ENCODE data around the gene SMYD1. TPM values are rescaled to one million over a fixed set of nuclear protein-coding genes. Genes with fewer than 3 reads are reported as not detected.

Gene SMYD1
- total RNA-seq, 3 donors from 2014 or later (not counting 1 experiment from before 2014, with no cell fraction given): not detected

DNA sequence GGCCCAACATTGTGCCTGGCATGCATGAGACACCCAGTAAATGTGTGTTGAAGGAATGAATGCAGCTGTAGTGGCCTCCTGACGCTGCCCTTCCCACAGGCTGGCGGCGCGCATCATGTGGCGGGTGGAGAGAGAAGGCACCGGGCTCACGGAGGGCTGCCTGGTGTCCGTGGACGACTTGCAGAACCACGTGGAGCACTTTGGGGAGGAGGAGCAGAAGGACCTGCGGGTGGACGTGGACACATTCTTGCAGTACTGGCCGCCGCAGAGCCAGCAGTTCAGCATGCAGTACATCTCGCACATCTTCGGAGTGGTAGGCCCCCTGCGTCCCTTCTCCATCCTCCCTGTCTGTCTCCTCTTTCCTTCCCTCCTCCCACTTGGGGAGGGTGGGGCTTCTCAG lies 20.1 kb downstream of the SMYD1 start:
- Histone ChIP-seq H3K4me1 (ENCODE audit: control insufficient read depth, insufficient read depth, low read length) (no peaks in the 10 kb centered on the region), H3K27ac (ENCODE audit: low read length) (no peak overlapping the region), H3K36me3 (ENCODE audit: control insufficient read depth, insufficient read depth, low read length) (no peaks in the 10 kb centered on the region), H3K27me3 (ENCODE audit: control insufficient read depth, insufficient read depth, low read length) (no peaks in the 10 kb centered on the region), H3K9me3 (ENCODE audit: control insufficient read depth, insufficient read depth, low read length) (no peaks in the 10 kb centered on the region), H3K4me3 (ENCODE audit: low read length) (no peak overlapping the region)
- intact Hi-C loops (cut with micrococcal nuclease): no loop called here
- H3K9me3 Mint-ChIP-seq: no peaks in the 10 kb centered on the region
- no peaks in the 10 kb centered on the region for H3K36me3 Mint-ChIP-seq
- no peak for TF ChIP-seq CTCF (IDR thresholded peaks at IDR 0.05)
- 93% methylated on average over 14 of the region's 17 CpGs for whole genome bisulfite sequencing (ENCODE audit: insufficient coverage)
- H3K27ac Mint-ChIP-seq: no peak overlapping the region
- ATAC-seq: no peak
- H3K4me1 Mint-ChIP-seq: no peaks in the 10 kb centered on the region
- no peak for DNase-seq
- H3K4me3 Mint-ChIP-seq: no peak overlapping the region
- no peaks in the 10 kb centered on the region for H3K27me3 Mint-ChIP-seq (ENCODE audit: low read depth in 2 of 2)

- Mint-ChIP-seq H3K9me3 (no peaks in the 10 kb centered on the region), H3K4me1 (no peaks in the 10 kb centered on the region), H3K27me3 (ENCODE audit: low read depth in 2 of 2) (peaks cover 0 to 3% of the 10 kb centered on the region in 2 donors), H3K27ac (no peak overlapping the region), H3K4me3 (no peak overlapping the region), H3K36me3 (no peaks in the 10 kb centered on the region)
- Histone ChIP-seq H3K27me3 (ENCODE audit: control insufficient read depth, insufficient read depth, low read length) (no peaks in the 10 kb centered on the region), H3K36me3 (ENCODE audit: control insufficient read depth, insufficient read depth, low read length) (no peaks in the 10 kb centered on the region), H3K27ac (ENCODE audit: low read length) (no peak overlapping the region), H3K4me1 (ENCODE audit: control insufficient read depth, insufficient read depth, low read length) (no peaks in the 10 kb centered on the region), H3K4me3 (ENCODE audit: low read length) (no peak overlapping the region), H3K9me3 (ENCODE audit: control insufficient read depth, insufficient read depth, low read length) (no peaks in the 10 kb centered on the region)
- no peak for ATAC-seq
- intact Hi-C loops (cut with micrococcal nuclease): no loop called here
- 95% methylated on average over 2 of the region's 2 CpGs for WGBS (ENCODE audit: insufficient coverage)
- TF ChIP-seq CTCF (IDR thresholded peaks at IDR 0.05): no peak
- no peak for DNase-seq
These were observed 21.4 kb downstream of the SMYD1 start for GRCh38 chr2:88088999-88089398.

GRCh38 chr2:88090446-88091283 lies 23.0 kb downstream of the SMYD1 start:
- DNase-seq: peak in 1 of 2 donors; percentile 24
- Histone ChIP-seq H3K27me3 (ENCODE audit: control insufficient read depth, insufficient read depth, low read length) (no peaks in the 10 kb centered on the region), H3K27ac (ENCODE audit: low read length) (no peak overlapping the region), H3K4me3 (ENCODE audit: low read length) (no peak overlapping the region), H3K4me1 (ENCODE audit: control insufficient read depth, insufficient read depth, low read length) (no peaks in the 10 kb centered on the region), H3K36me3 (ENCODE audit: control insufficient read depth, insufficient read depth, low read length) (no peaks in the 10 kb centered on the region), H3K9me3 (ENCODE audit: control insufficient read depth, insufficient read depth, low read length) (no peaks in the 10 kb centered on the region)
- Mint-ChIP-seq H3K9me3 (no peaks in the 10 kb centered on the region), H3K36me3 (no peaks in the 10 kb centered on the region), H3K4me1 (no peaks in the 10 kb centered on the region), H3K27me3 (ENCODE audit: low read depth in 2 of 2) (peaks cover 0 to 3% of the 10 kb centered on the region in 2 donors), H3K27ac (no peak overlapping the region), H3K4me3 (no peak overlapping the region)
- no peak for TF ChIP-seq CTCF (IDR thresholded peaks at IDR 0.05)
- intact Hi-C loops (cut with micrococcal nuclease): no loop called here
- WGBS (ENCODE audit: insufficient coverage): 61% methylated on average over 6 of the region's 8 CpGs
- ATAC-seq: no peak

DNA sequence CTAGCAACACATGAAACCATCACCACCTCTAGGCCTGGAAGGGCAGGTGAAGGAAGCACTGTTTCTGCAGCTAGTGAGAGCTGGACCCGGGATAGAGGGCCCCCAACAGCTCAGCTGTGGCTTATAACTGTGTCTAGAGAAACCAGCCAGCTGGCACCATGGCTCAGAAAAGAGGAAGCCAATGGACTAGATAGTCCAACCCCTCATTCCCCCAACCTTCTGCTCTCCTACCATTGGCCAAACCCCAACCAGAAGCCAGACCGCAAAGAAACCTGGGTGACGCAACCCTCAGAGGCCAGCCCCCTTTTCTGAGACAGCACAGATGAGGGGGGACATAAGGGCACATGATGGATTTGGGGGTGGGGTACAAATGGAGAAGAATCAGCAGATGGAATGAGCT lies 24.3 kb downstream of the SMYD1 start:
- H3K27ac ChIP-seq (ENCODE audit: low read length): no peak overlapping the region

More for the DNA sequence above, 24.3 kb downstream of the SMYD1 start:
- DNase-seq (no peak), ATAC-seq (no peak)
- H3K4me1 ChIP-seq (ENCODE audit: control insufficient read depth, insufficient read depth, low read length): no peaks in the 10 kb centered on the region
- no peak overlapping the region for H3K4me3 ChIP-seq (ENCODE audit: low read length)
- Mint-ChIP-seq H3K4me1 (no peaks in the 10 kb centered on the region), H3K4me3 (no peak overlapping the region), H3K9me3 (no peaks in the 10 kb centered on the region), H3K36me3 (no peaks in the 10 kb centered on the region), H3K27ac (no peak overlapping the region), H3K27me3 (ENCODE audit: low read depth in 2 of 2) (peaks cover 5 to 6% of the 10 kb centered on the region in 2 donors)
- intact Hi-C loops (cut with micrococcal nuclease): no loop called here
- TF ChIP-seq CTCF (IDR thresholded peaks at IDR 0.05): no peak
- H3K9me3 ChIP-seq (ENCODE audit: control insufficient read depth, insufficient read depth, low read length): no peaks in the 10 kb centered on the region
- H3K27me3 ChIP-seq (ENCODE audit: control insufficient read depth, insufficient read depth, low read length): no peaks in the 10 kb centered on the region
- H3K36me3 ChIP-seq (ENCODE audit: control insufficient read depth, insufficient read depth, low read length): no peaks in the 10 kb centered on the region
- 66% methylated on average over 3 of the region's 3 CpGs for WGBS (ENCODE audit: insufficient coverage)

All from natural killer cell (primary cell).